ENCODE measurements around the gene DAPK2.

Gene DAPK2

DNA sequence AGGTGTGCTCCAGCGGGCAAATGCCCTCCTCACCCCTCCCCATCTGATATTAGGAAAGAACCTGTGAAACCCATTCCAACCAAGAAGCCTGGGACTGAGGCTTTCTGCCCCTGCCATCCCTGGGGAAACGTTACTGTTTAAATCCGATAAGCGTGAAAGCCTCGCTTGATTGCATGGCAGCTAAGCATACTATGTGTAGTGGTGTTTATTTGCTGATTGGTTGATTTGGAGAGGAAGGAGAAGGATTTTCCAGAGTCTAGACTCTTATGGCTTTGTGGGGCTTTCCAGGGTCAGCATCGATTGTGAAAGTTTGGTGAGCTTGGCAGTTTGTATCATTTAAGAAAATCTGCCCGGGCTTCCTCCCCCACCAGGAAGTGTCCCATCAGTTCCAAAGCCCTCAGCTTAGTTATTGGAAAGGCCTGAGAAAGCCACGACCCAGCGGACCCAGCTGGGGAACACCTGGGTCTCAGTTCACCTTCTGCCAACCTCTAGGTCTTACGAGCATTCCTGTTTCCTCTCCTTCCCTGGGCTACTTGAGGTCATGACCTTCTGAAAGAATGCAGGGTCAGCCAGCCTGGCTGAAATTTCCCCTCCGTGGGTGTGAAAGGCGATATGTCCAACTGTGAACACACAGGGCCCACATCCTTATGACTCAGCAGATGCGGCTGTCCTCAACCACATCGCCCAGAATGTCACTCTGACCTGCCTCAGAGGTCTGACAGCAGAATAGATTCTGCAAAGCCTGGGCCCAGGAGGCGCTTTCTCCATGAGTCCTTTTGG is 149.8 kb downstream of the DAPK2 start:
- H3K4me3 ChIP-seq (ENCODE audit: low read depth, low read length) = no peak overlapping the region
- TF ChIP-seq, protein P1, sequence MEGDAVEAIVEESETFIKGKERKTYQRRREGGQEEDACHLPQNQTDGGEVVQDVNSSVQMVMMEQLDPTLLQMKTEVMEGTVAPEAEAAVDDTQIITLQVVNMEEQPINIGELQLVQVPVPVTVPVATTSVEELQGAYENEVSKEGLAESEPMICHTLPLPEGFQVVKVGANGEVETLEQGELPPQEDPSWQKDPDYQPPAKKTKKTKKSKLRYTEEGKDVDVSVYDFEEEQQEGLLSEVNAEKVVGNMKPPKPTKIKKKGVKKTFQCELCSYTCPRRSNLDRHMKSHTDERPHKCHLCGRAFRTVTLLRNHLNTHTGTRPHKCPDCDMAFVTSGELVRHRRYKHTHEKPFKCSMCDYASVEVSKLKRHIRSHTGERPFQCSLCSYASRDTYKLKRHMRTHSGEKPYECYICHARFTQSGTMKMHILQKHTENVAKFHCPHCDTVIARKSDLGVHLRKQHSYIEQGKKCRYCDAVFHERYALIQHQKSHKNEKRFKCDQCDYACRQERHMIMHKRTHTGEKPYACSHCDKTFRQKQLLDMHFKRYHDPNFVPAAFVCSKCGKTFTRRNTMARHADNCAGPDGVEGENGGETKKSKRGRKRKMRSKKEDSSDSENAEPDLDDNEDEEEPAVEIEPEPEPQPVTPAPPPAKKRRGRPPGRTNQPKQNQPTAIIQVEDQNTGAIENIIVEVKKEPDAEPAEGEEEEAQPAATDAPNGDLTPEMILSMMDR (conservative IDR thresholded peaks at IDR 0.05; ENCODE audit: low read depth, low read length) = no peak
- DNase-seq (ENCODE audit: low read depth) = peak; percentile 92

DNA sequence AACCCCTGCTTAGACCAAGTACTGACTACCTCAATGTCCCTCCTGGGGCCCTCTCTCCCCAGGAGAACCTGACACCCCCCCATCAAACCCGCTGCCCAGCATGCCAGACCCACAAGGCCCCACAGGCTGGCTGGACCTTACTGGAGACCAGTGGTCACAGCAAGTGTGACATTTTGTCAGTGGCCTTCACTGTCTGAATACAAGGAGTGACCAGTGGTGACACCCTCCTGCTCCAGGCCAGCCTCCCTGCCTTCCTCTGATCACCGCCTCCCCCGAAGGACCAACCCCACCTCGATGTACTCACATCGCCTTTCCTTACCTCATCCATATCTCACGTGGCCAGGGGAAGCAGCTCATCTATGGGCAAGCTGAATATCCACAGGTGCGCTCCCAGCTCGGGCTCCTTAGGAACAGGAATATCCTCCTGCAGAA is 150.5 kb downstream of the DAPK2 start:
- TF ChIP-seq, protein P1 (conservative IDR thresholded peaks at IDR 0.05; ENCODE audit: low read depth, low read length) = no peak
- no peak for DNase-seq (ENCODE audit: low read depth)
- no peak overlapping the region for H3K4me3 ChIP-seq (ENCODE audit: low read depth, low read length)

DNA sequence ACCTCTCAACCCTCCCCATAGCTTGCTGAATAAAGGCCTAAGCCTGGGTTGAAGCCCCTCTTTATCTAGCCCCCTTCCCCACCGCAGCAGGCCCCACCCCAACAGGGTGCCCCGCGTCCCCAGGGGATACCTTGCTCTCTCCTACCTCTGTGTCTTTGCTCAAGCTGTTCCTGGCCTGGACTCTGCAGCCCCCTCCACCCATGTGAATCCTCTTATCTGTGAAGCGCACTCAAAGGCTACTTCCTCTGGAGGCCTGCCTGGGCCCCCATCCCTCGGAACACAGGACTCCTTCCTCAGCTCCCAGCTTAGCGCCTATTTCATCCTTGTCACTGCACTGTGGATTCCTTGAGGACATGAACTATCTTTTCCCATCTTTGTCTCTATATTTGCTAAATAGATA is 151.1 kb downstream of the DAPK2 start:
- DNase-seq (ENCODE audit: low read depth) = no peak
- TF ChIP-seq, protein P1 (conservative IDR thresholded peaks at IDR 0.05; ENCODE audit: low read depth, low read length) = no peak
- no peak overlapping the region for H3K4me3 ChIP-seq (ENCODE audit: low read depth, low read length)

DNA sequence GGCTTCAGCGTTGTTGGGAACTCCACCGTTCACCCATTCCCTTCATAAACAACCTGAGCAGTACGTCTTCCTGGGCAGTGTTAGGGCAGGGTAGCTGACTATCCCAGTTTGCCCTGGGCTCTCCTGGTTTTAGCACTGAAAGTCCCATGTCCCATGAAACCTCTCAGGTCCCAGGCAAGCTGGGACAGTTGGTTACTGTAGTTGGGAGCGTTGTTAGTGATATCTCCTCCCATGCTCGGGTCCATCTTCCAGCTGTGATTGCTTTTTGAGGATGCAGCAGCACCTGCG is 151.7 kb downstream of the DAPK2 start:
- H3K4me3 ChIP-seq (ENCODE audit: low read depth, low read length) = no peak overlapping the region
- TF ChIP-seq, protein P1 (conservative IDR thresholded peaks at IDR 0.05; ENCODE audit: low read depth, low read length) = no peak
- no peak for DNase-seq (ENCODE audit: low read depth)

DNA sequence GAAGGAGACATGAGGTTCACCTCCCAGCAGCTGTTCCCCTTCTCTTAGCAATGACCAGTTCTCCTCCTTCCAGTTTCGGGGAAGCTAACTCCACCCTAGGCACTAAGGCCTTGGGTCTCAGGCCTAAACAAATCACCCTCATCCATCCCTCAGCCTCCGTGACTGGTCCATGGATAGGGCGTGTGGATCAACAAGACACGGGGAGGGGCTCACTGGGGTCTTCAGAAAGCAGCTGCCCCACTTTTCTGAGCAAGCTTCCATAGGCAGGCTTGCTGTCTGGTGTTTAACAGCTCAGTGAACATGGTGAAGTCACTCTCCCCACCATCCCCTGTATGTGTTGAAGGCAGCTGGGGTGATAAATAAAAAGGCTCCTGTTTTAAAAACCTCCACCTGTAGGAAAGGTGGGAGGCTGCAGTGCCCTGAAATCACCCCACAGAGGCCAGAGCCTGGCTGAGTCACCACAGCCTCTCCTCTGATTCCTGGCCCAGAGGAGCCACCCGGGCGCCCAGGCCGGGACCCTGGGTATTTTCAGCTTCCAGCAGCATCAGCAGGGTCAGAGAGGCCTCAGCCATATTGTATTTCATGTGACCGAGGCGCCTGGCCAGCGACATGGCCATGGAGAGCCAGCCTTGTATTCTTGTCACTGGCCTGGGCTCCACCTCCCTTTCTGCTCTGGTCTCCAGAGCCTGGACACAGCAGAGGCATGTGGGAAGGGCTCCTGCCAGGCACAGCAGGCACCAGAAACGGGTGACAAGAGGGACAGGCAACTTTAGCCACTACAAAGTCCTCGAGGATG is 152.2 kb downstream of the DAPK2 start:
- no peak overlapping the region for H3K4me3 ChIP-seq (ENCODE audit: low read depth, low read length)
- TF ChIP-seq, protein P1 (conservative IDR thresholded peaks at IDR 0.05; ENCODE audit: low read depth, low read length) = no peak
- DNase-seq (ENCODE audit: low read depth) = no peak

DNA sequence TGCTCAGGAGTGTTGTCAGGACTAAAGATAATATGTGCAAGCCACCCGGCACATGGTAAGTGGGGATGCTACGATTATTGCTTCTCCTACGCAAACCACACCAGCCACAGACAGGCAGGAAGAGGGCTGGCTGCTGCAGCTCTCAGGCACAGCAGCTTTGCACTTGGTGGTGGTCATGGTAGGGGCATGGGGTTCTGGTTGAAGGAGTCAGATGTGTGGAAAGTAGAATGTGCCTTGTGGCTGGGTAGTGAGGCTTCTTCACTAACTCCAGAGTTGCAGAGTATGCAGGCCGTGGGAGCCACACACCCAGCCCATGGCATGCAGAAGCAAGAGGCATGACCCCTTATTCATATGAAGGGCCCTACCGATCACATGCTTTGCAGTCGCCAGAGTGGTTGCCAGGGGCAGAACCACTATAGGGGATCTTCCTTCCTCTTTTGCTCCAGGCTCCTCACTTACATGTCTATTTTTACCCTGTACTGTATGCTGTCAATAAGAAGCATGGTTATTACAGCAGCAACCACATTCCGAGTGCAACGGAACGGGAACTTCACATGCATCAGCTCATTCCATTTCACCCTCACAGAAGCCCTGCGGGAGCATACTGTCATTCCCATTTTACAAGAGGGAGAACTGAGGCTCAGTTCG is 153.4 kb downstream of the DAPK2 start:
- H3K4me3 ChIP-seq (ENCODE audit: low read depth, low read length) = no peak overlapping the region
- TF ChIP-seq, protein P1 (conservative IDR thresholded peaks at IDR 0.05; ENCODE audit: low read depth, low read length) = no peak
- DNase-seq (ENCODE audit: low read depth) = no peak
